ENCODE data around the gene LSAMP. TPM values are rescaled to one million over a fixed set of nuclear protein-coding genes. Genes with fewer than 3 reads are reported as not detected.
"Not testable (repeated sequence)": the region's sequence is repeated elsewhere in the genome, so short reads cannot be mapped to it uniquely, and the experiment has no call there.

Gene LSAMP
- total RNA-seq, 2 donors from 2014 or later: 1.9 to 5.4 TPM

DNA sequence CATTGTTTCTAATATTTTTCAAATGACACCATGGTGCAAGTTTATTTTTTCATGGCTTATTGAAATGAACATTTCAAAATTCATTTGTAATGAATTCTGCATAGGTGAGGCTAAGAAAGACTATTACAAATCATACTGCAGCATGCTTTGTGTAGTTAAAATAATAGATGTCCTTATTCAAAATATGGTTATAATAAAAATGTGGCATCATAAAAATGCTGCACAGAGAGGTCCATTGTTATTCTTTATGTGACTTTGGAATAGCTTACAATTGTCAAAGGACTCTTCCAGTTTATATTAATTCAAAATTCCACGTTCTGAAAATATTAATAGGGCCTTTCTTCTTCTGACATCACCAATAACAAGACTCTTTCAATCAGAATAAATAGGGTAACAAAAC is 599.3 kb downstream of the LSAMP start:
- Histone ChIP-seq H3K27me3 (replicated peaks; ENCODE audit: insufficient read depth) (no peaks in the 10 kb centered on the region), H3K9me3 (no peaks in the 10 kb centered on the region), H3K4me3 (no peak overlapping the region), H3K36me3 (no peaks in the 10 kb centered on the region), H3K4me1 (ENCODE audit: control insufficient read depth in 1 of 2, low read depth in 2 of 2) (no peaks in the 10 kb centered on the region), H3K27ac (no peak overlapping the region)
- TF ChIP-seq, protein P1, sequence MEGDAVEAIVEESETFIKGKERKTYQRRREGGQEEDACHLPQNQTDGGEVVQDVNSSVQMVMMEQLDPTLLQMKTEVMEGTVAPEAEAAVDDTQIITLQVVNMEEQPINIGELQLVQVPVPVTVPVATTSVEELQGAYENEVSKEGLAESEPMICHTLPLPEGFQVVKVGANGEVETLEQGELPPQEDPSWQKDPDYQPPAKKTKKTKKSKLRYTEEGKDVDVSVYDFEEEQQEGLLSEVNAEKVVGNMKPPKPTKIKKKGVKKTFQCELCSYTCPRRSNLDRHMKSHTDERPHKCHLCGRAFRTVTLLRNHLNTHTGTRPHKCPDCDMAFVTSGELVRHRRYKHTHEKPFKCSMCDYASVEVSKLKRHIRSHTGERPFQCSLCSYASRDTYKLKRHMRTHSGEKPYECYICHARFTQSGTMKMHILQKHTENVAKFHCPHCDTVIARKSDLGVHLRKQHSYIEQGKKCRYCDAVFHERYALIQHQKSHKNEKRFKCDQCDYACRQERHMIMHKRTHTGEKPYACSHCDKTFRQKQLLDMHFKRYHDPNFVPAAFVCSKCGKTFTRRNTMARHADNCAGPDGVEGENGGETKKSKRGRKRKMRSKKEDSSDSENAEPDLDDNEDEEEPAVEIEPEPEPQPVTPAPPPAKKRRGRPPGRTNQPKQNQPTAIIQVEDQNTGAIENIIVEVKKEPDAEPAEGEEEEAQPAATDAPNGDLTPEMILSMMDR (IDR thresholded peaks at IDR 0.05): no peak
- ATAC-seq (ENCODE audit: insufficient number of reproducible peaks, low FRiP score, low read depth) (no peak), DNase-seq (ENCODE audit: low spot score) (no peak)

DNA sequence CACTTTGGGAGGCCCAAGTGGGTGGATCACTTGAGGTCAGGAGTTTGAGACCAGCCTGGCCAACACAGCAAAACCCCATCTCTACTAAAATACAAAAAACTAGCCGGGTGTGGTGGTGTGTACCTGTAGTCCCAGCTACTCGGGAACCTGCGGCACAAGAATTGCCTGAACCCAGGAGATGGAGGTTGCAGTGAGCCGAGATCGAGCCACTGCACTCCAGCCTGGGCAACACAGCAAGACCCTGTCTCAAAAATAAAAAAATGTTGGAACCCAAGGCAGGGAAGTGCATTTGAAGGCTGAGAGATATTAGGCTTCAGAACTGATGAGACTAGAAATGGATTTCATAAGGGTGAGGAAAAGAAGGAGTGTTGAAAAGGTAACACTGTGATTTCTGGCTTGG is 600.6 kb downstream of the LSAMP start:
- H3K4me1 ChIP-seq (ENCODE audit: control insufficient read depth in 1 of 2, low read depth in 2 of 2); H3K27ac ChIP-seq; ATAC-seq (ENCODE audit: insufficient number of reproducible peaks, low FRiP score, low read depth); H3K27me3 ChIP-seq (replicated peaks; ENCODE audit: insufficient read depth); H3K36me3 ChIP-seq; H3K9me3 ChIP-seq; DNase-seq (ENCODE audit: low spot score); H3K4me3 ChIP-seq: not testable (repeated sequence)

DNA sequence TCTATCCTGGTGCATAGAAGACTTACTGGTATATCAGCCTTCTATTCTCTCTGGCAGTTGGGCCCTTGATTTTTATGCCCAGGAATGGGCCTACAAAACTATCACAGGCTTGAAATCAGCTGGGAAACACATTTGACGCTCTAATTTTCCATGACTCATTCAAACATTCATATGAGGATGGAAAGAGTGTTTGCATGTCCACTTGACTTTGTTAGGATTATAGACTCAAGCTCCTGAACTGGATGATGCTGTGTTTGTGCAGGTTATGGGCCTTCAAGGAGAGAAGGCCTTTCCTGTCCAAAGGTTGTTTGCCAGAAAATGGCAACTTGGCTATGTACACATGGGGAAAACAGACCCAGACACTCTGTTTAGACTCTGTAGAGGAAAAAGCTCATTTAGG is 602.1 kb downstream of the LSAMP start:
- no peak overlapping the region for H3K4me3 ChIP-seq
- no peaks in the 10 kb centered on the region for H3K4me1 ChIP-seq (ENCODE audit: control insufficient read depth in 1 of 2, low read depth in 2 of 2)
- H3K9me3 ChIP-seq: no peaks in the 10 kb centered on the region
- no peak overlapping the region for H3K27ac ChIP-seq
- H3K36me3 ChIP-seq: no peaks in the 10 kb centered on the region
- no peaks in the 10 kb centered on the region for H3K27me3 ChIP-seq (replicated peaks; ENCODE audit: insufficient read depth)
- no peak for DNase-seq (ENCODE audit: low spot score)
- TF ChIP-seq, protein P1 (IDR thresholded peaks at IDR 0.05): no peak
- no peak for ATAC-seq (ENCODE audit: insufficient number of reproducible peaks, low FRiP score, low read depth)

DNA sequence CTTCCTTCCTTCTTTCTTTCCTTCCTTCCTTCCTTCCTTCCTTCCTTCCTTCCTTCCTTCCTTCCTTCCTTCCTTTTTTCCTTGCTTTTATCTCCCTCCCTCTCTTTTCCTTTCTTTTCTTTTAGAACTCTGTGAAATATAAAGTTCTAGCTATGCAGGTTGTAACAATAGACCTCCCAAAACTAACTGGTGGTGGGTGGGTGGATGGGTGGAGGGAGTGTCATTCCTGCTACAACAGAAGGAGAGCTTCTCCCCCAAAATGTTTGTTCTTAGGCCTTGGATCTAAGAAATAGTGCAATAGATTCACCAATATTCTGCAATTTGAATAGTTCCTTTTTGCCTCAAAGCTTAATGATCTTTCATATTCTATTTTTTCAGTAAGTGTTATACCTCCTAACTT is 606.0 kb downstream of the LSAMP start:
- no peaks in the 10 kb centered on the region for H3K36me3 ChIP-seq
- TF ChIP-seq, protein P1 (IDR thresholded peaks at IDR 0.05): no peak
- ATAC-seq (ENCODE audit: insufficient number of reproducible peaks, low FRiP score, low read depth) (no peak), DNase-seq (ENCODE audit: low spot score) (no peak)
- no peak overlapping the region for H3K4me3 ChIP-seq
- no peaks in the 10 kb centered on the region for H3K9me3 ChIP-seq
- no peaks in the 10 kb centered on the region for H3K27me3 ChIP-seq (replicated peaks; ENCODE audit: insufficient read depth)
- no peaks in the 10 kb centered on the region for H3K4me1 ChIP-seq (ENCODE audit: control insufficient read depth in 1 of 2, low read depth in 2 of 2)
- H3K27ac ChIP-seq: no peak overlapping the region

DNA sequence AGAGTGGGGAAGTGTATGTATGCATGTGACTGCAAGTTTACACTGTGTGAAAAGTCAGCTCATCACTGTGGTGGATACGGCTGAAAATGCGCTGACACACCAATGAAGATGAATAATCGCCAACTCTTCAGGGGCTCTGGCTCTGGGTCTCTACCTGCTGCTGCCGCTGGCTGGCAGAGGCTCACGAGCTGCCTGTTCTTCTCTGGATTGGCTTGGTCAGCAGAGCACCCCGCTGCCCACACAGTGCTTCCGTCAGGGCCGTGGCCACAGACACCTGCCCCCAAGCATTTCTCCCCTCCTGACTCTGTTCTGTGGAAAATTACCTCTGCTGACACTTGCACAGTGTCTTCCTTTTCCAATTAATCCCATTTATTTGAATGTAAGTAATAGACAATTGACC is 606.5 kb downstream of the LSAMP start:
- Histone ChIP-seq H3K27me3 (replicated peaks; ENCODE audit: insufficient read depth) (peaks cover 4% of the 10 kb centered on the region), H3K4me1 (ENCODE audit: control insufficient read depth in 1 of 2, low read depth in 2 of 2) (no peaks in the 10 kb centered on the region), H3K36me3 (no peaks in the 10 kb centered on the region), H3K9me3 (no peaks in the 10 kb centered on the region), H3K27ac (no peak overlapping the region), H3K4me3 (no peak overlapping the region)
- DNase-seq (ENCODE audit: low spot score) (no peak), ATAC-seq (ENCODE audit: insufficient number of reproducible peaks, low FRiP score, low read depth) (no peak)
- TF ChIP-seq, protein P1 (IDR thresholded peaks at IDR 0.05): no peak

DNA sequence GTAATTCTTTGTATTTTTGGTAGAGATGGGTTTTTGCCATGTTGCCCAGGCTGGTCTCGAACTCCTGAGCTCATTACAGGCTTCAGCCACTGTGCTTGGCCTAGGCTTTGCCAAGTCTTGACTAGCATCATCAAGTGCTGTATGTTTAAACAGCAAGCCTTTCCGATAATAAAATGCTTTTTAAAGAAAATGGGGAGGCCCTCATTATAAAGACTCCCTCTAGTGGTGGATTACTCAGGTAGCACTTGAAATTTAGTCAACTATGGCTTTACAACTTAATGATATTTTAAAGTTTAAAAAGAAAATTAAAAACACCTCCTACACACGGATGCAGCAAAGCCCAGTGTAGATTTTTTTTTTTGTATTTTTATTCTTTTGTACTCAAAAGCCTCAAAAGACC is 608.3 kb downstream of the LSAMP start:
- DNase-seq (ENCODE audit: low spot score): no peak
- TF ChIP-seq, protein P1 (IDR thresholded peaks at IDR 0.05): peak; percentile 39
- no peaks in the 10 kb centered on the region for H3K36me3 ChIP-seq
- H3K4me1 ChIP-seq (ENCODE audit: control insufficient read depth in 1 of 2, low read depth in 2 of 2): no peaks in the 10 kb centered on the region
- H3K4me3 ChIP-seq: no peak overlapping the region
- H3K27ac ChIP-seq: no peak overlapping the region
- peaks cover 8% of the 10 kb centered on the region for H3K27me3 ChIP-seq (replicated peaks; ENCODE audit: insufficient read depth)
- H3K9me3 ChIP-seq: no peaks in the 10 kb centered on the region
- no peak for ATAC-seq (ENCODE audit: insufficient number of reproducible peaks, low FRiP score, low read depth)
